ENCODE measurements around the gene NAV1.

NAV1 gene

DNA sequence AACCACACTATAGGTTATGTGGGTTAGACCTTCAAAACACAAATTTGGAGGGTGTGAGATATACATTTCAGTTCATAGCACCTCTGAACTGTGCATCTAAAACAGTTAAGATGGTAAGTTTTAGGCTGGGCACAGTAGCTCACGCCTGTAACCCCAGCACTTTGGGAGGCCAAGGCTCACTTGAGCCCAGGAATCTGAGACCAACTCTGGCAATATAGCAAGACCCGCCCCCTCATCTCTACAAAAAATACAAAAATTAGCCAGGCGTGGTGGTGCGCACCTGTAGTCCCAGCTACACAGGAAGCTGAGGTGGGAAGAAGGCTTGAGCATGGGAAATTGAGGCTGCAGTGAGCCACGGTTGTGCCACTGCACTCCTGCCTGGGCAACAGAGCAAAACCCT, 47.9 kb downstream of the NAV1 start:
- no peak for DNase-seq (ENCODE audit: low read depth, low spot score)

DNA sequence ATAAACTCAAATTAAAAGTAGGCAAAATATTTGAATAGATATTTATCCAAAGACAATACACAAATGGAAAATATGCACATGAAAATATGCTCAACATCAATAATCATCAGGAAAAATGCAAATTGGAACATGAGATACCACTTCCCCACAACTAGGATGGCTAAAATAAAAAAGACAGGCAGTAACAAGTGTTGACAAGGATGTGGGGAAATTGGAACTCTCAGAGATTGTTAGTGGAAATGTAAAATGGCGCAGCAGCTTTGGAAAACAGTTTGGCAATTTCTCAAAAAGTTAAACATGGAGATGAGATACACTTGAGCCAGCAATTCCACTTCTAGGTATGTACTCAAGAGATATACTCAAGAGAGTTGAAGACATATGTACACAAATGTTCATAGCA, 48.8 kb downstream of the NAV1 start:
- no peak for DNase-seq (ENCODE audit: low read depth, low spot score)
